AG10803 (cell line): ENCODE measurements around the gene BTBD9.

ENCODE experiments used
- DNase-seq: peaks from one replicate; pipeline ENCODE4 v3.0.0; 2010; ENCODE audit warnings: low read depth
- H3K4me3 ChIP-seq: 2 replicates; pipeline ENCODE4 v1.5.1; 2011; ENCODE audit warnings: mild to moderate bottlenecking, low read length, control low read depth
- CTCF ChIP-seq: conservative IDR thresholded peaks from 2 replicates; pipeline ENCODE4 v1.5.1; 2011; ENCODE audit warnings: mild to moderate bottlenecking, low read length, control low read depth, inconsistent platforms

Gene BTBD9

GRCh38 chr6:38482466-38482865 is 157.3 kb downstream of the BTBD9 start:
- peak; percentile 21 for DNase-seq
- no peak for TF ChIP-seq CTCF
- no peak overlapping the region for H3K4me3 ChIP-seq

- DNase-seq, result no peak
- no peak for TF ChIP-seq CTCF
These were observed 157.9 kb downstream of the BTBD9 start for GRCh38 chr6:38481851-38482250.

GRCh38 chr6:38481211-38481836 is 158.4 kb downstream of the BTBD9 start:
- no peak for DNase-seq
- no peak for TF ChIP-seq CTCF
- H3K4me3 ChIP-seq, result no peak overlapping the region

More at GRCh38 chr6:38481851-38482250, 157.9 kb downstream of the BTBD9 start:
- no peak overlapping the region for H3K4me3 ChIP-seq

GRCh38 chr6:38480036-38480435 is 159.7 kb downstream of the BTBD9 start:
- no peak overlapping the region for H3K4me3 ChIP-seq
- no peak for DNase-seq
- TF ChIP-seq CTCF, result no peak

- DNase-seq, result no peak
- no peak overlapping the region for H3K4me3 ChIP-seq
- no peak for TF ChIP-seq CTCF
These were observed 160.4 kb downstream of the BTBD9 start for GRCh38 chr6:38479331-38479730.

GRCh38 chr6:38477680-38478260 is 162.0 kb downstream of the BTBD9 start:
- TF ChIP-seq CTCF, result no peak
- DNase-seq, result no peak
- H3K4me3 ChIP-seq, result no peak overlapping the region

- H3K4me3 ChIP-seq, result no peak overlapping the region
- no peak for DNase-seq
- TF ChIP-seq CTCF, result no peak
These were observed 162.8 kb downstream of the BTBD9 start for GRCh38 chr6:38476888-38477287.
